T-helper 2 cell (primary cell): Measurements from ENCODE around the gene TMED4.
"Not testable (repeated sequence)": the region's sequence is repeated elsewhere in the genome, so short reads cannot be mapped to it uniquely, and the experiment has no call there.

ENCODE experiments used
- DNase-seq, 5 experiments: peaks; one replicate each; pipeline versions ENCODE4 v3.0.0 to v3.0.0-alpha.2; 2012 to 2022

The TMED4 gene

DNA sequence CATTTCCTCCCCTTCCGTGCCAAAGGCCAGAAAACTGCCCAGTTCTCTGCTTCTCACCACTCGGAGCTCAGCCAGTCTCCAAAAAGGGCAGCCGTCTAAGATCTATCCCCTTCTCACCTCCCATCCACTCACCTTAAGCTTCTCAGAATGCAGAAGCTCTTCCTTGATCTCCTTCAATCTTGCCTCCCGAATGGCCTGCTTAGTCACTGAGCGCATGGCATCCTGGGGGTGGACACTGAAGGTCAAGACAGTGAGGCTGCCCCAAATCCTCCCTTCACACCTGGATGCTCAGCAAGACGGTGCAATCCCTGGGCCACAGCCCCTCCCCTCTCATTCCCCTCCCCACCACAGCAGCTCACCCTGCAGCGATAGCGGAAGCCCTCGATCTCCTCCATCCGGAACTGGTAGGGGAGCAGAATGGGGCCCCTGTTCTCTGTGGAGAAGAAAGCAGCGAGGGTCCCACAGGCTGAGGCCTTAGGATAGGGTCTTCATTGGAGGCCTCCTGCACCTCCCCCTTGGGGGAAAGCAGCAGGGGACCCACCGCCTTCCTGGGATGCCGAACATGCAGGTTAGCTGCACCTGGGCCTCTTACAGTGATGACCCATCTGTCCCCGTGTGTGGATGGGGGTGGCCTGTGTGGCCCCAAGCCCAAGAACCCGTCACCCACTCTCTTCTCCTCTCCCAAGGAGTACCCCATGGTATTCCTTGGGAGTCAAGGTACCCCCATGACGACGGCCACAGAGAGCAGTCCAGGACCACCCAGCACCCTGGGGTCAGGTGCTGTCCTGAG, 13.1 kb downstream of the TMED4 start:
- DNase-seq = no peak

- DNase-seq = no peak
These were observed 14.1 kb downstream of the TMED4 start for GRCh38 chr7:44567884-44568283.

GRCh38 chr7:44566680-44567079, 15.4 kb downstream of the TMED4 start:
- DNase-seq = no peak

DNA sequence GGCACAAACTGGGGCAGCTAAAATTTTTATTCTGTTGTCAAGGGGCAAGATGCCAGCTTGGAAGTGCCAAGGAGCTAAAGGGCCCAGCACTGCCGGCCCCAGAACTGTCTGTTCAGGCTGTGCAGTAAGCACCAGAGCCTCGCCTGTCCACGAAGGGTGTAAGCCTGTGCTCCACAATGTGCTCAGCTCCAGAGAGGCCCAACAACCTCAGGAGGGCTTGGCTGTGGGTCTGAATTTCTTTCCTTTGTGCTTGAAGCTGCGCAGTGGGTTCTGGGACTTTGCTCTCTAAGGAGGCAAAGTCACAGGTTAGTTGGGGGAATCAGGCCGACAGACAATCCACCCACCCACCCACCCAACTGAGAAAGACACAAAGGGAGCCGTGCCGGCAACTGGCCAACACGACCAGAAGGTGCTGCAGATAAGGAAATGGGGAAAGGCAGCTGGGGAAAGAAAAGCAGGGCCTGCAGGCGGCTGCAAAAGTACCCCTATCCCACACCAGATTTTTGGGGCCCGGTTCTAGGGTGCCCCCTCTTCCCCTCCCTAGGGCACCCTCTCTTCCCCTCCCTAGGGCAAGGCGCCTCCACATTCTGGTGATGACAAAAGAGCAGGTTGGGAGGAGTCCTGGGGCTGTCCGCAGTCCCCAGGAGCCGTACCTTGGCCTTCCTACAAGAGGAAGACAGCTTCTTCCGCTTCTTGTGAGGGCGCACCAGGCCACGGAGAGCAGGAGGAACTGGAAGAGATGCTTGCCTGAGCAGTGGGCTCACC, 16.1 kb downstream of the TMED4 start:
- DNase-seq = no peak

DNA sequence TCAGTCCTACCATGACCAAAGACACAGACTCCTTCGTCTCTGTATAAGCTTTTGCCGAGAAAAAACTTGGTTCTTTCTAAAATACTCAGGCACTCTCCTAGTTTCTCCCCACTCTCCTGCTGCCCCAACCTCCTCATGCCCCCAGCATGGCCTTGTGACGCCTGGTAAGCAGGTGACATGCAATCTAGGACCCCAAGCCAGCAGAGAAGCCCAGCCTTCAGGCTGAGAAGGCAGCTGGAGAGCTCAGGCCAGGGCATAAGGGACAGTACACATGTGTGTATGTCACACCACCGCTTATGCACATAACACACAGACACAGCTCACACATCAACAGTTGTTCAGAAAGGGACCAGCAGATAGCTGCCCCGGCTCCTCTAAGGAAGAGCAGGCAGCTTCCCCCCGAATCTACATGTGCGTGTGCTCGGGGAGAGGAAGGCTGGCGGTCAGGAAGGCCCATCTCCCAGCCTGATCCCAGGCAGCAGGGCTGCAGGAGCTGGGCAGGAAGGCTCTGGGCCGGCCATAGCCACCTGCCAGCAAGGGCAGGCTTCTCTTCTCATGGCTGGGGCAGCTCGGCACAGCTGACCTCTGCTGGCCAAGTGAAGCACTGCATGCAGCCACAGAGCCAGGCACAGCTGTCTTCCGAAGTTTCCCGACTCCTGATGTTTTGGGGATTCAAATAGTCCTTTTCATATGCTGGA, 16.8 kb downstream of the TMED4 start:
- peak; percentile 23 to 59 (median 40) for DNase-seq

DNA sequence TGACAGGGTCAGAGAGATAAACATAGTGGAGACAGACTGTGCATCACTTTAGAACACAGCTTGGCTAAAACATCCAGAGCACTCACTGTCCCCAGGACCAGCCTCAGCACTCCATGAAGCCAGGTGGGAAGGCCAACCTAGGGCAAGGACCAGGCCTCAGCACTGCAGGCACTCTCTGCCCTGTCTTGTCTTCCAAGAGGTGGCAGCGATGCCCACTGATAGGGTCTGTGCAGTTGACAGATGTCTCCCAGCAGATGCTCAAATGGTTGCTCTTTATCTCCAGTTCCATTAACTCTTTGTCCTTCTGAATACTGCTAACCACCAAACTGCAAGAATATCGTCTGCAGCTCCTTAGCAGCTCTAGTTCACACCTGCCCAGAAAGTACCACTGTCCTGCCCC, 17.4 kb downstream of the TMED4 start:
- DNase-seq = no peak

DNA sequence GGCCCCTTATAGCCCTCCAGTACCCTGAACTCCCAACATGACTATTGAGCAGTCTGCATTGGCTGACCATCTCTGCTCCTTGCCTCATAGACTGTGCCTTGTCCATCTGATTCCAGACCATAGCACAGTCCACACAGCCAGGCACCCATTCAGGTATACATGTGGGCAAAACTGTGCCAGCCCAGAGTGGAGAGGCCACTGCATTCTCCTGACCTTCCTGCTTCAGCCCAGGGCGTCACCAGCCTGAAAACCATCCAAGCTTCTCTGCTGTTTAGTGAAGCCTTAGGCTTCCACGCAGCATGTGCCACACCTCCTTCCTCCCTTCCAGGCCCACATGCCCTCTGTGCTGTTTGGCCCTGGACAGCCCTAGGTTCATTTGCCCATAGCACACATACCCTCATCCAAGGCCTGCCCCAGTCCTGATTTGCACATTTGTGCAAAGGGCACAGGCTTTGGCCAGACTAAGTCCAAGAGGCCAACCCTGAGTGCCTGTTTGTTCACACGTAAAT, 18.8 kb downstream of the TMED4 start:
- no peak for DNase-seq

GRCh38 chr7:44562622-44562962, 19.4 kb downstream of the TMED4 start:
- DNase-seq = not testable (repeated sequence)

DNA sequence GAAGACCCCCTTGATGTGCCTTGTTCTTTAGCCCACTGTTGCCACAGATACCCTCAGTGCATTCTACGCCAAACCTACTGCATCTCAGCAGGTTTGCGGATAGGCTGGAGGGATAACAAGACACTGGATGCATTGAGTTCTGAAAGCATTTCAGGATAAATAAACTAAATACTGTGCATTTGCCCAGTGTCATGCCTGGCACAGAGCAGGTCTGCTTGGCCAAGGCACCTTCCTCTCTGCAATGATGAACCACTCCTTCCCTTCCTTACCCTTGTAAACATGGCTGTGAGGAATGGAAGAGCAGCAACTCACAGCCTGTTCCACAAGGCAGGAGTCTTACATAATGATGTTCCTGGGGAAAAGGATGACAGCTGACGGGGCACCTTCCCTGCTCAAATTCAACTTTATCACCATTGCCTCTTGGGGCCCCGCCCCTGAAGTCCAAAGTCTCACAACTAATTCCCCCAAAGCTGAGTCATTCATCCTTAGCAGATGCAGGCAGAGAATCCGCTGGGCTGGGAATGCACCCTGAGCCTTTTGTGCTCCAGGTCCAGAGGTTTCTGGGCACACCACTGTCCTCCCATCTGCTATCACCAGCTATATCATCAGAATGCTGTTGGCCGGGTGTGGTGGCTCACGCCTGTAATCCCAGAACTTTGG, 19.9 kb downstream of the TMED4 start:
- no peak for DNase-seq

GRCh38 chr7:44561481-44561880, 20.6 kb downstream of the TMED4 start:
- no peak for DNase-seq

DNA sequence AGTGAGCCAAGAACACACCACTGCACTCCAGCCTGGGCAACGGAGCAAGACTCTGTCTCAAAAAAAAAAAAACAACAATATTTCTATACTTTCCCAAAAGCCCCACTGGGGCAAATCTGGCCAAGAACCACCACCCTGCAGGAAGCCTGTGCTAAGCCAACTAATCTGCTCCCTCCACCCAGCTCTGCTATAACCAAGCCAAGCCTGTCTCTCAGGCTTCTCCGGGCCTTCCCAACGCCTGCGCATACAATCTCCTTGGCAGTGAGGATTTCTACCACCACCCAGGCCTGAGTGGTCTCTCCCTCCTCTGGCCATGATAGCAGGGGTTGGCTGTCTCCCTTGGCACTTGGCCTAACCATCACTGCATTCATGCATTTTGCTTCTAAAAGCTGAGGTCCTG, 22.5 kb downstream of the TMED4 start:
- no peak for DNase-seq

DNA sequence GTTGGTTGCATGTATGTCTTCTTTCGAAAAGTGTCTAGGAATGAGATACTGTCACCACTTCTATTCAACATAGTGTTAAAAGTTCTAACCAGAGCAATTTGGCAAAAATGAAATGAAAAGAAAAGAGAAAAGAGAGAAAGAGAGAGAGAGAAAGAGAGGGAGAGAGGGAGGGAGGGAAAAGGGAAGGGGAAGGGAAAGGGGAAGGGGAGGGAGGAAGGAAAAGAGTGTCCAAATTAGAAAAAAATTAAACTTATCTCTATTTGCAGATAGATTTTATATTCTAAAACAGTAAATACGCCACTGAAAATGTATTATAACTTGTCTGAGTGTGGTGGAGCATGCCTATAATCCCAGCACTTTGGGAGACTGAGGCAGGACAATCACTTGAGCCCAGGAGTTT, 24.5 kb downstream of the TMED4 start:
- no peak for DNase-seq

DNA sequence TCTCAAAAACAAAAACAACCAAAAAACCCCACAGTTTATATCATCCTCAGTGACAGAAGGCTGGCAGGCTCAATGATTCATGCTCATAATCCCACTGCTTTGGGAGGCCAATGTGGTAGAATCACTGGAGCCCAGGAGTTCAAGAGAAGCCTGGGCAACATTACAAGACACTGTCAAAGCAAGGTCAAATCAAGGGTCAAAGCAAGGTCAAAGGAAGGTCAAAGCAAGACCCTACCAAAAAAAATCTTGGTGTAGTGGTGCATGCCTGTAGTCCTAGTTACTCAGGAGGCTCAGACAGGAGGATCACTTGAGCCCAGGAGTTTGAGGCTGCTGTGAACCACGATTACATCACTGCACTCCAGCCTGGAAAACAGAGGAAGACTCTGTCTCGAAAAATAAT, 26.7 kb downstream of the TMED4 start:
- no peak for DNase-seq

DNA sequence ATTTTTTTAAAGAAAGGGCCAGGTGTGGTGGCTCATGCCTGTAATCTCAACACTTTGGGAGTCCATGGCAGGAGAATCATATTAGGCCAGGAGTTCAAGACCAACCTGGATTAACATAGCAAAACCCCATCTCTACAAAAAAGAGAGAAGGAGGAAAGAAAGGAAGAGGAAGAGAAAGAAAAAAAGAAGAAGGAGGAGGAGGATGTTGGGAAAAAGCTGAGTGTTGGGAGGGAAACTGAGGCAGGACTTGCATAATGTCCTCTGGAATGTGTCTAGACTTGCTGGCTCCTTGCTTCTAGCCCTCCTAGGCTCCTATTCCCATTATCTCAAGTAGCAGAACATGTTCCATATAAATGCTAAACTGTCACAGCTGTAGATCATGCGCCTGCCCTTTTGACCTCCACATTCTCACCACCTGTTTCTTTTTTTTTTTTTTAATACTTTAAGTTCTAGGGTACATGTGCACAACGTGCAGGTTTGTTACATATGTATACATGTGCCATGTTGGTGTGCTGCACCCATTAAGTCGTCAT, 29.5 kb downstream of the TMED4 start:
- not testable (repeated sequence) for DNase-seq

DNA sequence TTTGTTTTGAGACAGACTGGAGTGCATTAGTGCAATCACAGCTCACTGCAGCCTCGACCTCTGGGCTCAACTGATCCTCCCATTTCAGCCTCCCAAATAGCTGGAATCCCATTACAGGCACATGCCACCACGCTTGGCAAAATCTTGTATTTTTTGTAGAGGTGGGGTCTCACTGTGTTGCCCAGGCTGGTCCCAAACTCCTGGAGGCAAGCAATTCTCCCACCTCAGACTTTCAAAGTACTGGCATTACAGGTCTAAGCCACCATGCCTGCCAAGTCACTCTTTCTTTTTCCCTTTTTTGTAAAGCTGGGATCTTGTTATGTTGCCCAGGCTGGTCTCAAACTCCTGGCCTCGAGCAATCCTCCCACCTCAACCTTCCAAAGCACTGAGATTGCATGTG, 32.6 kb downstream of the TMED4 start:
- no peak for DNase-seq

DNA sequence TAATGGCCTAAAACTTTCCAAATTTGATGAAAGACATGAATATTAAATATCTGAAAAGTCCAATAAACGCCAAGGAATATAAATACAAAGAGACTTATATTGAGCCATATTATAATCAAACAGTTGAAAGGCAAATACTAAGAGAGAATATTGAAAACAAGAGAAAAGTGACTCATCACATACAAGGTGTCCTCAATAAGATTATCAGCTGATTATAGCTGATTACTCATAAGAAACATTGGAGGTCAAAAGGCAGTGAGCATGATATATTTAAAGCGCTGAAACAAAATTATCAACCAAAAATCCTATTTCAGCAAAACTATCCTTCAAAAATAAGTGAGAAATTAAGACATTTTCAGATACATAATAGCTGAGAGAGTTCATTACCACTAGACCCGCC, 33.1 kb downstream of the TMED4 start:
- no peak for DNase-seq

- peak in 1 of 5 experiments; percentile 19 for DNase-seq
These were observed 34.3 kb downstream of the TMED4 start for GRCh38 chr7:44547536-44548231.

GRCh38 chr7:44541876-44542610, 40.0 kb downstream of the TMED4 start:
- DNase-seq = no peak

GRCh38 chr7:44541028-44541869, 40.8 kb downstream of the TMED4 start, which contains the start of gene NPC1L1:
TSS of gene NPC1L1 (minus strand) at chr7:44541330. CDS start at chr7:44541259, 71 bp downstream.
- no peak for DNase-seq

DNA sequence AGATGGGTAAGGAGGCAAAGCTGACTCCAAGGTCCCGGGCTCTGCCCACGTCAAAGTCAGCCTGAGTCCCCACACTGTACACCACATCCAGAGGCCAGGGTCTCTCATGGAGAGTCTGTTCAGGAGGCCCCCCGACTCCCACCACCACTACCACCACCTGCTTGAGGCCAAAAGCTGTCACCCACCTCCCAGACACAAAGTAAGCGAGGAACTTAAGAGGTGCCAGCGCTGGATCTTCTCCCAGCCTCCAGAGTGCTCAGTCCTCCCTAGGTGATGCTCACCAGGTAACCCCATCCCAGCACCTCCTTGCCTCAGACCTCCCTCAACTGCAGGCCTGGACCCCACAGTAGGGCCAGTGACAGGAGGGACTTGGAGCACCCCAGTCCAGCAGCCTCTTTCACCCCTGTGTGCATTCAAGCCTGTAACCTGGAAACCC, 41.4 kb downstream of the TMED4 start:
- DNase-seq = no peak
